Activated CD4-positive, CD25-positive, alpha-beta regulatory T cell treated with anti-CD3 and anti-CD28 coated beads, Interleukin-2, amount 50 U/mL, for 72 hours (primary cell): ENCODE measurements around the gene TRPV4.

Source experiments
- DNase-seq: peaks from one replicate; pipeline ENCODE4 v3.0.0; 2021

The TRPV4 gene

GRCh38 chr12:109804820-109805761 is 28.1 kb downstream of the TRPV4 start:
- DNase-seq: peak; percentile 73

- no peak for DNase-seq
Observed at GRCh38 chr12:109803678-109804077, 29.5 kb downstream of the TRPV4 start.

GRCh38 chr12:109802828-109803227 is 30.4 kb downstream of the TRPV4 start:
- no peak for DNase-seq

- DNase-seq: no peak
Observed at GRCh38 chr12:109800536-109800935, 32.7 kb downstream of the TRPV4 start.

GRCh38 chr12:109798691-109799090 is 34.5 kb downstream of the TRPV4 start:
- no peak for DNase-seq

GRCh38 chr12:109797905-109798669 is 35.1 kb downstream of the TRPV4 start:
- no peak for DNase-seq

- DNase-seq: no peak
Observed at GRCh38 chr12:109796057-109796456, 37.1 kb downstream of the TRPV4 start.

- no peak for DNase-seq
Observed at GRCh38 chr12:109795023-109795422, 38.2 kb downstream of the TRPV4 start.

- DNase-seq: no peak
Observed at GRCh38 chr12:109793826-109794501, 39.2 kb downstream of the TRPV4 start.

- no peak for DNase-seq
Observed at GRCh38 chr12:109793411-109793810, 39.8 kb downstream of the TRPV4 start.

GRCh38 chr12:109792992-109793391 is 40.2 kb downstream of the TRPV4 start:
- no peak for DNase-seq

GRCh38 chr12:109789526-109790048 is 43.6 kb downstream of the TRPV4 start:
- DNase-seq: no peak

- DNase-seq: no peak
Observed at GRCh38 chr12:109786799-109787198, 46.4 kb downstream of the TRPV4 start.

GRCh38 chr12:109785854-109786253 is 47.3 kb downstream of the TRPV4 start:
- no peak for DNase-seq

GRCh38 chr12:109783965-109784244 is 49.3 kb downstream of the TRPV4 start:
- no peak for DNase-seq

GRCh38 chr12:109783135-109783964 is 49.8 kb downstream of the TRPV4 start:
- DNase-seq: no peak

- no peak for DNase-seq
Observed at GRCh38 chr12:109782326-109782703, 50.9 kb downstream of the TRPV4 start.

GRCh38 chr12:109781668-109782325 is 51.4 kb downstream of the TRPV4 start:
- no peak for DNase-seq

GRCh38 chr12:109779382-109779781 is 53.8 kb downstream of the TRPV4 start:
- no peak for DNase-seq

- no peak for DNase-seq
Observed at GRCh38 chr12:109778684-109779083, 54.5 kb downstream of the TRPV4 start.

GRCh38 chr12:109777544-109777943 is 55.7 kb downstream of the TRPV4 start:
- DNase-seq: peak; percentile 41

- DNase-seq: no peak
Observed at GRCh38 chr12:109776624-109777023, 56.6 kb downstream of the TRPV4 start.
